GM12878 (cell line): Measurements from ENCODE around the gene CD33. TPM values are rescaled to one million over a fixed set of nuclear protein-coding genes. Genes with fewer than 3 reads are reported as not detected.

Source experiments
- ATAC-seq: fragments of 200-7000 bp; cut with Tn5 transposase; 3 replicates; pipeline ENCODE4 v1.9.1; 2020; ENCODE audit warnings: mild to moderate bottlenecking, moderate library complexity
- BruUV-seq: library from RNA; stranded (reverse); fragments of 400-500 nt; replicated peaks from 2 replicates; lab custom pipeline; 2021; lab: Mats Ljungman, UMichigan
- CTCF ChIA-PET: fragments of 300-600 bp; sonication (Branson Sonifier 250); formaldehyde crosslinking; extraction: SDS; loops from one replicate; lab custom pipeline; 2021; ENCODE audit warnings: inconsistent platforms; lab: Yijun Ruan, JAX
- POLR2A ChIA-PET: fragments of 350-600 bp; formaldehyde crosslinking; extraction: SDS; loops from one replicate; lab custom pipeline; 2021; ENCODE audit warnings: inconsistent platforms; lab: Charles Lee
- RAD21 ChIA-PET: fragments of 300-600 bp; sonication (Branson Sonifier 250); formaldehyde crosslinking; loops from one replicate; lab custom pipeline; 2023; ENCODE audit warnings: antibody characterized with exemption; ENCODE audit not compliant: unreplicated experiment; lab: Charles Lee
- SMC1A ChIA-PET: fragments of 300-600 bp; sonication (Branson Sonifier 250); formaldehyde crosslinking; loops from one replicate; lab custom pipeline; 2023; ENCODE audit not compliant: unreplicated experiment, uncharacterized antibody; lab: Charles Lee
- DNase-seq: peaks from one replicate; pipeline ENCODE4 v3.0.0-alpha.2; 2011; ENCODE audit warnings: low read depth, low spot score
- FAIRE-seq: peaks from 3 replicates; lab custom pipeline; 2011; peaks lifted over from hg19 to GRCh38; lab: Jason Lieb, UNC
- H2AFZ ChIP-seq: 2 replicates; pipeline ENCODE4 v1.6.0; 2011; ENCODE audit warnings: low read depth, low read length, control low read depth; ENCODE audit not compliant: control insufficient read depth
- H3K27ac ChIP-seq: 2 replicates; pipeline ENCODE4 v1.5.1; 2011; ENCODE audit warnings: control low read depth; ENCODE audit not compliant: control insufficient read depth, insufficient read depth
- H3K27me3 ChIP-seq, 2 experiments: replicated peaks in 1 of 2; 2 replicates each; pipeline versions ENCODE4 v1.6.0 to v1.6.1; 2011; ENCODE audit warnings: low read length in 1 of 2; ENCODE audit not compliant: control insufficient read depth in 2 of 2, insufficient read depth in 2 of 2
- H3K36me3 ChIP-seq, 2 experiments: 2 replicates each; pipeline ENCODE4 v1.5.1; 2011; ENCODE audit warnings: low read length in 1 of 2; ENCODE audit not compliant: control insufficient read depth in 2 of 2, insufficient read depth in 2 of 2
- H3K4me1 ChIP-seq: 2 replicates; pipeline ENCODE4 v1.6.1; 2011; ENCODE audit warnings: mild to moderate bottlenecking, low read length, moderate library complexity, mixed read lengths; ENCODE audit not compliant: control insufficient read depth, insufficient read depth
- H3K4me2 ChIP-seq: 2 replicates; pipeline ENCODE4 v1.6.0; 2011; ENCODE audit warnings: control low read depth; ENCODE audit not compliant: control insufficient read depth, insufficient read depth
- H3K4me3 ChIP-seq: fragments of 200-600 bp; sonication (generic); 2 replicates; pipeline ENCODE4 v1.5.1; 2016
- H3K79me2 ChIP-seq: 2 replicates; pipeline ENCODE4 v1.6.0; 2011; ENCODE audit warnings: low read length; ENCODE audit not compliant: control insufficient read depth, insufficient read depth
- H3K9ac ChIP-seq: 2 replicates; pipeline ENCODE4 v1.8.0; 2011; ENCODE audit warnings: low read length, control low read depth, mixed read lengths; ENCODE audit not compliant: control insufficient read depth, insufficient read depth
- H3K9me3 ChIP-seq: replicated peaks from 3 replicates; pipeline ENCODE4 v1.5.1; 2011; ENCODE audit warnings: mild to moderate bottlenecking, low read length; ENCODE audit not compliant: control insufficient read depth, insufficient read depth
- H4K20me1 ChIP-seq: 2 replicates; pipeline ENCODE4 v1.6.0; 2011; ENCODE audit not compliant: control insufficient read depth, insufficient read depth
- BMI1 ChIP-seq: fragments of 450-650 bp; IDR thresholded peaks from 2 replicates; pipeline ENCODE4 v1.6.1; 2016; ENCODE audit warnings: mild to moderate bottlenecking, moderate library complexity, borderline replicate concordance
- CHD2 ChIP-seq: IDR thresholded peaks from 2 replicates; pipeline ENCODE4 v1.6.1; 2011; ENCODE audit warnings: low read depth, low read length, improper control_type of control experiment, borderline replicate concordance
- RUNX3 ChIP-seq: IDR thresholded peaks from 2 replicates; pipeline ENCODE4 v1.6.1; 2012; ENCODE audit warnings: low read length, inconsistent platforms
- SMAD5 ChIP-seq: IDR thresholded peaks from 2 replicates; pipeline ENCODE4 v1.6.1; 2016; ENCODE audit warnings: antibody characterized with exemption, low read depth
- SPI1 ChIP-seq: IDR thresholded peaks from 2 replicates; pipeline ENCODE4 v1.6.1; 2011; ENCODE audit warnings: low read depth, mild to moderate bottlenecking, low read length, moderate library complexity, borderline replicate concordance; ENCODE audit not compliant: insufficient read depth
- WGBS: methylation state at CpG from one replicate; pipeline ENCODE4 v1.1.6; 2016; ENCODE audit warnings: low lambda C conversion rate; ENCODE audit not compliant: insufficient replicate concordance, insufficient coverage; ENCODE audit errors: missing lambda C conversion rate; 5-methylcytosine and 5-hydroxymethylcytosine counted together
- in situ Hi-C: fragments of 300-500 bp; cut with MboI; formaldehyde crosslinking; loops from 9 replicates; pipeline ENCODE4 v1.14.3; 2018; ENCODE audit warnings: mixed read lengths
- intact Hi-C: fragments of 100-400 bp; cut with micrococcal nuclease; formaldehyde crosslinking; loops from one replicate; pipeline ENCODE4 v1.14.2; 2022; ENCODE audit not compliant: unreplicated experiment
- polyA plus RNA-seq, 11 experiments: library from polyadenylated mRNA; depleted of rRNA in 4 of 11; unstranded in 6 of 11; stranded (reverse) in 5 of 11; fragments of >200 nt; fragmentation: Nextera tagmentation in 4 of 11; fragmentation: Illumina TruSeq in 1 of 11; extraction: Ambion mirVana in 4 of 11; extraction: Trizol in 1 of 11; gene quantifications; 1 replicate in 1 of 11; 2 replicates in 10 of 11; pipeline versions ENCODE4 v1.2.1 to v1.2.3, GENCODE V29; 2011 to 2016; ENCODE audit warnings: inconsistent platforms in 2 of 11, missing spikeins in 2 of 11, low read depth in 1 of 11
- total RNA-seq, 4 experiments: library from RNA; depleted of rRNA in 3 of 4; stranded (reverse); fragments of >200 nt in 3 of 4; fragmentation: Illumina TruSeq in 1 of 4; extraction: Trizol in 1 of 4; gene quantifications; 2 replicates each; pipeline versions ENCODE4 v1.2.1 to v1.2.3, GENCODE V29; 2013 to 2021
- TF ChIP-seq, protein P1 (sequence below): IDR thresholded peaks from 2 replicates; pipeline ENCODE4 v1.6.1; 2012; ENCODE audit warnings: low read depth, low read length, improper control_type of control experiment

CD33 gene
- total and polyA plus RNA-seq, 10 of the 15 experiments (the other 5 are each of a cell fraction or from before 2014, with no cell fraction given), result 0.29 to 17.9 (median 0.72) TPM; not detected in 1

DNA sequence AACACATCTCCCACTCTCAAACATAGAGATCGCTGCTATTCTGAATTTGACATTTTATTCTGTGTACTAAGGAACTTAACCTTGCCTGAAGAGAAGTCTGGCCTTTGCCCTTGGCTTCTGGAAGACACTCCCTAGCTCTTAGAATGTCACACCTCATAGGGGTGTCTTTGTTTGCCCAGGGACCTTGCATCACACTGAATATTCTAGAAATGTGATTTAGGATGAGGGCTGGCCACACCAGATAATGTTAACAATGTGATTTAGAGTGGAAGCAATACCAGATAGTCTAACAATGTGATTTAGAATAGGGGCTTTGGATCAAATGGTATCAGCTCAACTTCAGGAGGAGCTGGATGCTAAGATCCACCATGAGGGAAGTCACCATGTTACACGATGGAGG is 32.6 kb downstream of the CD33 start:
- ChIA-PET POLR2A (no interaction called here), CTCF (interaction anchor here (1.7 to 6.6 kb wide), 2 partner anchors 12 to 99 kb away, joined by 4 to 121 read pairs; no protein-coding TSS in a partner anchor), SMC1A (interaction anchor here (1.0 to 1.2 kb wide), 2 partner anchors 99 to 100 kb away, joined by 3 read pairs; no protein-coding TSS in a partner anchor), RAD21 (interaction anchor here (1.1 to 1.4 kb wide), 3 partner anchors 96 to 101 kb away, joined by 3 to 4 read pairs (median 3); no protein-coding TSS in a partner anchor)
- no peak overlapping the region for H3K4me2 ChIP-seq
- no peaks in the 10 kb centered on the region for H4K20me1 ChIP-seq
- H3K9ac ChIP-seq, result no peak overlapping the region
- no peaks in the 10 kb centered on the region for H3K79me2 ChIP-seq
- 2% methylated on average over 2 of the region's 2 CpGs for WGBS
- ATAC-seq, result no peak
- H3K27ac ChIP-seq, result no peak overlapping the region
- in situ Hi-C loops (loop anchor here (5.0 kb wide), 1 partner anchor 100 kb away; no protein-coding TSS in a partner anchor), intact Hi-C loops (no loop called here)
- H3K4me1 ChIP-seq, result no peaks in the 10 kb centered on the region
- no peak overlapping the region for H3K4me3 ChIP-seq
- no peak for DNase-seq
- H3K27me3 ChIP-seq, result no peaks in the 10 kb centered on the region; a peak in 1 of 4 replicates
- BruUV-seq, result no TSS peak
- TF ChIP-seq, protein P1, sequence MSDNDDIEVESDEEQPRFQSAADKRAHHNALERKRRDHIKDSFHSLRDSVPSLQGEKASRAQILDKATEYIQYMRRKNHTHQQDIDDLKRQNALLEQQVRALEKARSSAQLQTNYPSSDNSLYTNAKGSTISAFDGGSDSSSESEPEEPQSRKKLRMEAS, result no peak
- no peak for TF ChIP-seq CHD2
- no peak overlapping the region for H2AFZ ChIP-seq
- H3K9me3 ChIP-seq, result no peaks in the 10 kb centered on the region
- no peaks in the 10 kb centered on the region for H3K36me3 ChIP-seq
- FAIRE-seq, result no peak

DNA sequence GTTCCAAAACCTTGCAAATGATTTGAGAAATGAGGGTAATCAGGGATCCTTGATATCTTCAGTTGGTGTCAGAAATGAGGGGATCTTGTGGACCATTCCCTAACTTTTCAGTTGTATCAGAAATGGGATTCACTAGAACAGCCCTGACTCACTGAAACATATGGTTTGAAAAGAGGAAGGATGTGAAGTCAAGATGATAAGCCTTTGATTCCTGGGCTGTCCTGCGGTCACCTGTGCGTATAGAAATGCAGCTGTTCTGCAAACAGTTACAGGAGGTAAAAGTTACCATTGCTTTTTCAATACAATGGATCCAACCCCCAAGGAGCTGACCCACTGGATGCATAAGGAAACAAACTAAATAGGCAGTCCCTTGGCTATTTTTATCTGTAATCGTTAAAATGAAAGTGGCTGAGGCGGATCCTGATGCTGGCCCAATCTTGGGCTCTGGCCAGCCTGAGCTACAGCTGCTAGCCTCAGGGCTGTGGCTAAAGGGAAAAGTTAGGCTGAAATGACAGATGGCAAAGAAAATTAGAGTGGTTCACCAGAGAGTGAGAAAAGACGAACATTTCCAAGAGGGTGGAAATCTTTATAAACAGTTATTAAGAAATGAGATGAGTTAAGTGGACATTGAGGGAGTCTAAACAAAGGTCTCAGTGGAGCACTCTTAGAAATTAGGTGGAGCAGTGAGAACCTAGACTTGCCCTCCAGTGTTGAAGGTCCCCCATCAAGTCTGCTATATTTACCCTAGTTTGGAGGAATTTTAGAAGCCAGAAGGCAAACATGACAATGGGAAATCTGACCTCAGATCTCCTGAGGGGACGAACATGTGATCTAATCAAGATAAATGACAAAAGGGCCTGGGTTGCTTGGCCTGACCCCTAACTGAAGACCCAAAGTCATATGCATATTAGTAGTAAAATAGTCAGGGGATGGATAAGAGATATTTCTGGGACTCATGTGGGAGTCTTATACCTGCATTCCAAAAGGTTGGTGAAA is 33.6 kb downstream of the CD33 start:
- BruUV-seq, result no TSS peak
- Histone ChIP-seq H3K79me2 (no peaks in the 10 kb centered on the region), H3K27ac (no peak overlapping the region), H3K9me3 (no peaks in the 10 kb centered on the region), H4K20me1 (no peaks in the 10 kb centered on the region), H3K4me2 (peak overlapping the region; percentile 23; the same call in 1 of the 2 replicates), H3K27me3 (no peaks in the 10 kb centered on the region; a peak in 1 of 4 replicates), H3K4me1 (no peaks in the 10 kb centered on the region), H2AFZ (no peak overlapping the region), H3K36me3 (no peaks in the 10 kb centered on the region), H3K9ac (no peak overlapping the region), H3K4me3 (no peak overlapping the region)
- ATAC-seq, result no peak
- ChIA-PET SMC1A (interaction anchor here (0.6 to 4.2 kb wide), 6 partner anchors 9 to 245 kb away, joined by 3 to 19 read pairs (median 6); no protein-coding TSS in a partner anchor), CTCF (interaction anchor here (0.9 to 6.6 kb wide), 14 partner anchors 11 to 238 kb away, joined by 3 to 121 read pairs (median 4); partner anchors contain the start of gene CD33), POLR2A (no interaction called here), RAD21 (interaction anchor here (0.7 to 2.0 kb wide), 8 partner anchors 89 to 151 kb away, joined by 3 to 12 read pairs (median 4); partner anchors contain the start of gene CTU1)
- no peak for DNase-seq
- intact Hi-C loops, result loop anchor here (1.0 kb wide), 1 partner anchor 100 kb away; no protein-coding TSS in a partner anchor
- FAIRE-seq, result no peak
- WGBS, result 12% methylated on average over 6 of the region's 6 CpGs
- no peak for TF ChIP-seq BMI1
- peak; percentile 53 for TF ChIP-seq RUNX3
- peak; percentile 2; the same call in 1 of the 2 replicates for TF ChIP-seq SPI1
- no peak for TF ChIP-seq SMAD5
- in situ Hi-C loops, result loop anchor here (5.0 kb wide), 1 partner anchor 101 kb away; no protein-coding TSS in a partner anchor
